Measurements from ENCODE around the gene AKR1A1.
"Not testable (repeated sequence)": the region's sequence is repeated elsewhere in the genome, so short reads cannot be mapped to it uniquely, and the experiment has no call there.

Gene AKR1A1

GRCh38 chr1:45570631-45571030, 20.0 kb downstream of the AKR1A1 start:
- no peak for DNase-seq

- DNase-seq = no peak
Observed at GRCh38 chr1:45573231-45573804, 22.7 kb downstream of the AKR1A1 start.

- no peak for DNase-seq
Observed at GRCh38 chr1:45574105-45574626, 23.5 kb downstream of the AKR1A1 start.

GRCh38 chr1:45583264-45583665, 32.6 kb downstream of the AKR1A1 start:
- DNase-seq = peak; percentile 95

GRCh38 chr1:45583666-45584350, 33.2 kb downstream of the AKR1A1 start, which contains the start of gene NASP:
Gene NASP (plus strand): TSS chr1:45584041. CDS start chr1:45584147, 106 bp downstream.
- peak; percentile 91 for DNase-seq

GRCh38 chr1:45584351-45585109, 33.9 kb downstream of the AKR1A1 start:
- DNase-seq = peak; percentile 88

GRCh38 chr1:45585110-45585426, 34.4 kb downstream of the AKR1A1 start:
- DNase-seq = no peak

GRCh38 chr1:45585496-45586075, 35.0 kb downstream of the AKR1A1 start:
- no peak for DNase-seq

GRCh38 chr1:45586769-45587168, 36.1 kb downstream of the AKR1A1 start:
- no peak for DNase-seq

- no peak for DNase-seq
Observed at GRCh38 chr1:45589861-45590260, 39.2 kb downstream of the AKR1A1 start.

GRCh38 chr1:45594412-45594811, 43.8 kb downstream of the AKR1A1 start:
- no peak for DNase-seq

GRCh38 chr1:45596765-45597164, 46.1 kb downstream of the AKR1A1 start:
- not testable (repeated sequence) for DNase-seq

- DNase-seq = no peak
Observed at GRCh38 chr1:45604239-45604638, 53.6 kb downstream of the AKR1A1 start.

GRCh38 chr1:45607404-45608074, 56.9 kb downstream of the AKR1A1 start:
- DNase-seq = no peak

- DNase-seq = no peak
Observed at GRCh38 chr1:45608175-45609156, 57.8 kb downstream of the AKR1A1 start.

GRCh38 chr1:45610589-45611226, 60.1 kb downstream of the AKR1A1 start:
- no peak for DNase-seq

GRCh38 chr1:45612941-45613579, 62.4 kb downstream of the AKR1A1 start:
- no peak for DNase-seq

- DNase-seq = no peak
Observed at GRCh38 chr1:45615885-45616284, 65.3 kb downstream of the AKR1A1 start.

- DNase-seq = no peak
Observed at GRCh38 chr1:45617618-45618017, 67.0 kb downstream of the AKR1A1 start.

GRCh38 chr1:45619149-45619921, 68.7 kb downstream of the AKR1A1 start:
- DNase-seq = no peak

Data from stimulated activated CD4-positive, alpha-beta T cell treated with anti-CD3 and anti-CD28 coated beads, Interleukin-1b, Interleukin-23, amount 100 ng/mL, for 48 hours (primary cell).